HCT116 (cell line): Measurements from ENCODE around the gene COLEC11. TPM values are rescaled to one million over a fixed set of nuclear protein-coding genes. Genes with fewer than 3 reads are reported as not detected.

ENCODE experiments used
- ATAC-seq: fragments of 200-7000 bp; cut with Tn5 transposase; 2 replicates; pipeline ENCODE4 v1.9.1; 2020; ENCODE audit warnings: mild to moderate bottlenecking, moderate library complexity
- BruUV-seq: library from RNA; stranded (reverse); fragments of 400-500 nt; replicated peaks from 2 replicates; lab custom pipeline; 2021; lab: Mats Ljungman, UMichigan
- CTCF ChIA-PET: fragments of 300-600 bp; sonication (Branson Sonifier 250); formaldehyde crosslinking; loops from one replicate; lab custom pipeline; 2021; ENCODE audit warnings: antibody characterized with exemption; lab: Charles Lee
- POLR2A ChIA-PET: fragments of 300-600, 350-600 bp; sonication (Branson Sonifier 250); formaldehyde crosslinking; loops from one replicate; lab custom pipeline; 2021; ENCODE audit warnings: antibody characterized with exemption; lab: Charles Lee
- RAD21 ChIA-PET, 2 experiments: fragments of 300-600 bp; sonication (Branson Sonifier 250); formaldehyde crosslinking; loops; one replicate each; lab custom pipeline; 2023; ENCODE audit warnings: low total read pairs in 2 of 2; ENCODE audit not compliant: uncharacterized antibody in 2 of 2, unreplicated experiment in 2 of 2, low non-redundant PET in 1 of 2; lab: Charles Lee
- DNase-seq: peaks from one replicate; pipeline ENCODE4 v3.0.0-alpha.2; 2010; ENCODE audit warnings: low read depth, low spot score
- H2AFZ ChIP-seq: fragments of 200-600 bp; shearing (Covaris generic), sonication (generic); 2 replicates; pipeline ENCODE4 v1.6.1; 2017; ENCODE audit warnings: low read depth, mixed run types, mixed read lengths, antibody characterized with exemption, low read length; ENCODE audit not compliant: poor library complexity, severe bottlenecking
- H3K27ac ChIP-seq: 2 replicates; pipeline ENCODE4 v1.5.1; 2012; ENCODE audit warnings: low read depth, low read length
- H3K27me3 ChIP-seq: fragments of 200-600 bp; sonication (generic); 2 replicates; pipeline ENCODE4 v1.6.1; 2016; ENCODE audit warnings: mixed run types, low read length, mixed read lengths; ENCODE audit not compliant: insufficient read depth
- H3K36me3 ChIP-seq, 2 experiments: fragments of 200-500 bp in 1 of 2; fragments of 200-600 bp in 1 of 2; sonication (Bioruptor generic) in 1 of 2; sonication (generic) in 1 of 2; 2 replicates each; pipeline versions ENCODE4 v1.5.1 to v1.6.1; 2014 to 2016; ENCODE audit warnings: low read length in 2 of 2, inconsistent platforms in 1 of 2, mixed read lengths in 1 of 2, mixed run types in 1 of 2; ENCODE audit not compliant: insufficient read depth in 2 of 2, control insufficient read depth in 1 of 2
- H3K4me1 ChIP-seq, 2 experiments: fragments of 200-600 bp in 1 of 2; sonication (generic) in 1 of 2; 2 replicates each; pipeline versions ENCODE4 v1.5.1 to v1.6.1; 2012 to 2017; ENCODE audit warnings: low read length in 2 of 2, inconsistent platforms in 1 of 2, mild to moderate bottlenecking in 1 of 2, mixed read lengths in 1 of 2, mixed run types in 1 of 2, moderate library complexity in 1 of 2; ENCODE audit not compliant: insufficient read depth in 2 of 2, control insufficient read depth in 1 of 2
- H3K4me2 ChIP-seq: fragments of 200-600 bp; sonication (generic); 2 replicates; pipeline ENCODE4 v1.6.1; 2017; ENCODE audit warnings: mixed run types, low read length, mixed read lengths
- H3K4me3 ChIP-seq, 2 experiments: fragments of 200-600 bp in 1 of 2; sonication (generic) in 1 of 2; replicated peaks in 1 of 2; 2 replicates each; pipeline ENCODE4 v1.5.1; 2011 to 2016; ENCODE audit warnings: low read length in 2 of 2, control low read depth in 1 of 2, low read depth in 1 of 2, mild to moderate bottlenecking in 1 of 2, mixed read lengths in 1 of 2, mixed run types in 1 of 2
- H3K79me2 ChIP-seq: fragments of 200-600 bp; sonication (generic); 2 replicates; pipeline ENCODE4 v1.6.1; 2017; ENCODE audit warnings: mild to moderate bottlenecking, mixed run types, low read length, moderate library complexity, mixed read lengths; ENCODE audit not compliant: insufficient read depth
- H3K9ac ChIP-seq: fragments of 200-600 bp; sonication (generic); 2 replicates; pipeline ENCODE4 v1.6.1; 2016; ENCODE audit warnings: low read length, mixed read lengths
- H3K9me2 ChIP-seq: fragments of 200-600 bp; sonication (generic), shearing (Covaris generic); 2 replicates; pipeline ENCODE4 v1.6.1; 2017; ENCODE audit warnings: mixed run types, mild to moderate bottlenecking, moderate library complexity; ENCODE audit not compliant: insufficient read depth
- H3K9me3 ChIP-seq, 2 experiments: fragments of 200-500 bp in 1 of 2; fragments of 200-600 bp in 1 of 2; sonication (Bioruptor generic) in 1 of 2; sonication (generic) in 1 of 2; 2 replicates each; pipeline ENCODE4 v1.6.1; 2014 to 2017; ENCODE audit warnings: low read length in 2 of 2, mixed read lengths in 2 of 2, inconsistent platforms in 1 of 2, low read depth in 1 of 2, mild to moderate bottlenecking in 1 of 2, mixed run types in 1 of 2, moderate library complexity in 1 of 2; ENCODE audit not compliant: control insufficient read depth in 1 of 2, insufficient read depth in 1 of 2
- H4K20me1 ChIP-seq: fragments of 200-600 bp; sonication (generic), shearing (Covaris generic); 2 replicates; pipeline ENCODE4 v1.6.1; 2017; ENCODE audit warnings: mixed run types, mild to moderate bottlenecking, moderate library complexity; ENCODE audit not compliant: insufficient read depth
- CTCF ChIP-seq, 3 experiments: fragments of 200-600 bp in 1 of 3; sonication (generic) in 1 of 3; IDR thresholded peaks in 2 of 3; conservative IDR thresholded peaks in 1 of 3; 2 replicates each; pipeline ENCODE4 v1.5.1; 2012 to 2017; ENCODE audit warnings: low read depth in 2 of 3, low read length in 2 of 3, antibody characterized with exemption in 1 of 3, borderline replicate concordance in 1 of 3, control low read depth in 1 of 3, mild to moderate bottlenecking in 1 of 3, mixed read lengths in 1 of 3, mixed run types in 1 of 3, moderate library complexity in 1 of 3; ENCODE audit not compliant: insufficient read depth in 1 of 3
- EGR1 ChIP-seq: IDR thresholded peaks from 2 replicates; pipeline ENCODE4 v1.6.1; 2012; ENCODE audit warnings: low read depth
- EZH2 ChIP-seq: fragments of 200-600 bp; sonication (generic); IDR thresholded peaks from 2 replicates; pipeline ENCODE4 v1.6.1; 2017; ENCODE audit warnings: antibody characterized with exemption, mixed run types
- EZH2phosphoT487 ChIP-seq: fragments of 200-600 bp; IDR thresholded peaks from 2 replicates; pipeline ENCODE4 v1.6.1; 2018; ENCODE audit warnings: antibody characterized with exemption, borderline replicate concordance
- MAX ChIP-seq: IDR thresholded peaks from 2 replicates; pipeline ENCODE4 v1.6.1; 2012
- POLR2A ChIP-seq: IDR thresholded peaks from 2 replicates; pipeline ENCODE4 v1.7.0; 2011; ENCODE audit warnings: borderline replicate concordance; ENCODE audit not compliant: insufficient read depth, insufficient read length; ENCODE audit errors: extremely low read depth
- RAD21 ChIP-seq: IDR thresholded peaks from 2 replicates; pipeline ENCODE4 v1.6.1; 2012; ENCODE audit warnings: low read depth, mild to moderate bottlenecking
- REST ChIP-seq: IDR thresholded peaks from 2 replicates; pipeline ENCODE4 v1.6.1; 2012; ENCODE audit warnings: low read depth
- SIN3A ChIP-seq: IDR thresholded peaks from 2 replicates; pipeline ENCODE4 v1.6.1; 2012; ENCODE audit warnings: low read depth
- SP1 ChIP-seq: IDR thresholded peaks from 2 replicates; pipeline ENCODE4 v1.6.1; 2012; ENCODE audit warnings: low read depth
- SRF ChIP-seq: IDR thresholded peaks from 2 replicates; pipeline ENCODE4 v1.6.1; 2012; ENCODE audit warnings: low read depth
- YY1 ChIP-seq: IDR thresholded peaks from 2 replicates; pipeline ENCODE4 v1.6.1; 2011; ENCODE audit warnings: low read length, low read depth, moderate library complexity, mild to moderate bottlenecking; ENCODE audit not compliant: insufficient replicate concordance; ENCODE audit errors: extremely low read depth
- ZNF274 ChIP-seq: fragments of 200-500 bp; sonication (Bioruptor generic); IDR thresholded peaks from 2 replicates; pipeline ENCODE4 v1.6.1; 2014; ENCODE audit warnings: mild to moderate bottlenecking, low read depth, low read length, inconsistent platforms
- intact Hi-C: fragments of 100-400 bp; cut with micrococcal nuclease; formaldehyde crosslinking; loops from 2 replicates; pipeline ENCODE4 v1.10.0; 2022
- total RNA-seq: library from RNA; stranded (reverse); gene quantifications from one replicate; pipeline ENCODE4 v1.2.1, GENCODE V29; 2021; ENCODE audit not compliant: unreplicated experiment

The COLEC11 gene
- total RNA-seq, 1 experiment from 2014 or later = 0.15 TPM

GRCh38 chr2:3602553-3603339 lies 7.8 kb downstream of the COLEC11 start:
- H3K9me3 ChIP-seq = no peaks in the 10 kb centered on the region
- POLR2A ChIA-PET = no interaction called here
- no peaks in the 10 kb centered on the region for H3K27me3 ChIP-seq
- H2AFZ ChIP-seq = no peak overlapping the region
- H3K9me2 ChIP-seq = no peaks in the 10 kb centered on the region
- TF ChIP-seq EZH2phosphoT487 (no peak), ZNF274 (no peak), SRF (no peak), RAD21 (no peak), SP1 (no peak), EGR1 (no peak), YY1 (no peak)
- TF ChIP-seq, all 23 proteins: peak for 0
- Histone ChIP-seq H3K4me2 (no peak overlapping the region), H4K20me1 (no peaks in the 10 kb centered on the region), H3K9ac (no peak overlapping the region), H3K4me3 (no peak overlapping the region), H3K4me1 (peaks cover 12 to 19% of the 10 kb centered on the region in 2 experiments), H3K27ac (no peak overlapping the region), H3K36me3 (no peaks in the 10 kb centered on the region), H3K79me2 (no peaks in the 10 kb centered on the region)
- CTCF ChIA-PET = no interaction called here
- RAD21 ChIA-PET = no interaction called here
- ATAC-seq = no peak
- DNase-seq = no peak
- BruUV-seq = no TSS peak
- intact Hi-C loops = no loop called here

GRCh38 chr2:3603536-3604206 lies 8.8 kb downstream of the COLEC11 start:
- Histone ChIP-seq H2AFZ (no peak overlapping the region), H3K9ac (no peak overlapping the region), H3K27me3 (no peaks in the 10 kb centered on the region), H3K4me2 (no peak overlapping the region), H4K20me1 (no peaks in the 10 kb centered on the region), H3K4me3 (no peak overlapping the region), H3K27ac (no peak overlapping the region), H3K36me3 (no peaks in the 10 kb centered on the region), H3K4me1 (peaks cover 12 to 19% of the 10 kb centered on the region in 2 experiments), H3K9me3 (no peaks in the 10 kb centered on the region), H3K9me2 (no peaks in the 10 kb centered on the region), H3K79me2 (no peaks in the 10 kb centered on the region)
- no peak for ATAC-seq
- intact Hi-C loops = no loop called here
- ChIA-PET POLR2A (no interaction called here), CTCF (no interaction called here), RAD21 (no interaction called here)
- no TSS peak for BruUV-seq
- DNase-seq = no peak
- no peak for TF ChIP-seq SP1
- TF ChIP-seq MAX = no peak
- no peak for TF ChIP-seq SRF
- no peak for TF ChIP-seq POLR2A
- TF ChIP-seq EZH2phosphoT487 = no peak
- TF ChIP-seq EGR1 = no peak
- TF ChIP-seq CTCF (IDR thresholded peaks at IDR 0.05 in 2 of 3, conservative IDR thresholded peaks at IDR 0.05 in 1 of 3; ENCODE audit: borderline replicate concordance in 1 of 3, insufficient read depth in 1 of 3, low read depth in 2 of 3, low read length in 2 of 3) = no peak
- no peak for TF ChIP-seq EZH2
- no peak for TF ChIP-seq SIN3A
- no peak for TF ChIP-seq REST
